Kidney (tissue), 14 donors: Measurements from ENCODE around the gene SPSB4. TPM values are rescaled to one million over a fixed set of nuclear protein-coding genes. Genes with fewer than 3 reads are reported as not detected.

Experiments
- DNase-seq, 5 donors: peaks; one replicate each; pipeline ENCODE4 v3.0.0-alpha.2; 2013 to 2020
- FAIRE-seq: peaks from 2 replicates; lab custom pipeline; 2012; peaks lifted over from hg19 to GRCh38; lab: Jason Lieb, UNC
- H3K27ac ChIP-seq, 2 donors: one replicate each; pipeline ENCODE4 v1.7.0; 2013; ENCODE audit warnings: low read depth in 2 of 2, low read length in 2 of 2, inconsistent platforms in 1 of 2
- H3K27me3 ChIP-seq: one replicate; pipeline ENCODE4 v1.7.1; 2013; ENCODE audit warnings: low read length, inconsistent platforms; ENCODE audit not compliant: control insufficient read depth, insufficient read depth
- H3K36me3 ChIP-seq, 3 donors: one replicate each; pipeline versions ENCODE4 v1.7.0 to v1.7.1; 2013; ENCODE audit warnings: low read length in 3 of 3, control low read depth in 1 of 3, inconsistent platforms in 1 of 3; ENCODE audit not compliant: insufficient read depth in 3 of 3, control insufficient read depth in 2 of 3
- H3K4me1 ChIP-seq, 3 donors: one replicate each; pipeline versions ENCODE4 v1.7.0 to v1.7.1; 2013; ENCODE audit warnings: low read length in 3 of 3, inconsistent platforms in 1 of 3, low read depth in 1 of 3; ENCODE audit not compliant: control insufficient read depth in 2 of 3, insufficient read depth in 2 of 3
- H3K4me3 ChIP-seq, 3 donors: one replicate each; pipeline versions ENCODE4 v1.7.0 to v1.8.1; 2013; ENCODE audit warnings: low read length in 3 of 3, control low read depth in 1 of 3, inconsistent platforms in 1 of 3
- H3K9ac ChIP-seq, 3 donors: one replicate each; pipeline versions ENCODE4 v1.7.0 to v1.7.1; 2013; ENCODE audit warnings: low read length in 3 of 3, control low read depth in 1 of 3, inconsistent platforms in 1 of 3
- H3K9me3 ChIP-seq, 3 donors: one replicate each; pipeline versions ENCODE4 v1.7.0 to v1.7.1; 2013; ENCODE audit warnings: low read length in 3 of 3, control low read depth in 1 of 3, inconsistent platforms in 1 of 3; ENCODE audit not compliant: control insufficient read depth in 2 of 3, insufficient read depth in 1 of 3
- CTCF ChIP-seq: IDR thresholded peaks from 3 replicates; pipeline ENCODE4 v1.5.1; 2012; ENCODE audit warnings: mild to moderate bottlenecking, moderate library complexity, borderline replicate concordance; ENCODE audit not compliant: insufficient read depth; ENCODE audit errors: extremely low read depth
- intact Hi-C: fragments of 100-400 bp; cut with DNase I; formaldehyde crosslinking; loops from one replicate; pipeline ENCODE4 v1.11.1; 2022
- polyA plus RNA-seq: library from polyadenylated mRNA; stranded (reverse); fragments of 350-450 nt; fragmentation: Illumina TruSeq; extraction: RNeasy Lipid Tissue Mini Kit (QIAGEN cat#74804); gene quantifications from one replicate; pipeline ENCODE4 v1.2.3, GENCODE V29; 2014; ENCODE audit warnings: low read depth, low replicate concordance; ENCODE audit not compliant: insufficient read depth
- total RNA-seq: library from RNA; stranded (reverse); fragmentation: NEBNext Ultra II Directional; extraction: Animal tissue kit (Norgen Biotek cat#: 25700); gene quantifications from one replicate; pipeline ENCODE4 v1.2.1, GENCODE V29; 2021
- donor health status: control.
- donor health status: control.
- donor health status: control.
- donor health status: control.
- donor health status: control.
- donor health status: DM: yes; HTN: yes; CAD: no.
- donor health status: Normal renal cell carcinoma (clear cell type).

Gene SPSB4
- total and polyA plus RNA-seq, 2 donors from 2014 or later = 0.57 to 1.9 TPM

GRCh38 chr3:141184430-141184829, 133.3 kb downstream of the SPSB4 start:
- Histone ChIP-seq H3K9ac (no peak overlapping the region), H3K27ac (no peak overlapping the region), H3K4me1 (no peaks in the 10 kb centered on the region), H3K9me3 (peaks cover 0 to 4% (median 0%) of the 10 kb centered on the region in 3 donors), H3K27me3 (no peaks in the 10 kb centered on the region), H3K36me3 (no peaks in the 10 kb centered on the region), H3K4me3 (no peak overlapping the region)
- DNase-seq = no peak
- no peak for TF ChIP-seq CTCF
- no peak for FAIRE-seq
- intact Hi-C loops = loop anchor here (10.0 kb wide), 1 partner anchor 170 kb away; no protein-coding TSS in a partner anchor

DNA sequence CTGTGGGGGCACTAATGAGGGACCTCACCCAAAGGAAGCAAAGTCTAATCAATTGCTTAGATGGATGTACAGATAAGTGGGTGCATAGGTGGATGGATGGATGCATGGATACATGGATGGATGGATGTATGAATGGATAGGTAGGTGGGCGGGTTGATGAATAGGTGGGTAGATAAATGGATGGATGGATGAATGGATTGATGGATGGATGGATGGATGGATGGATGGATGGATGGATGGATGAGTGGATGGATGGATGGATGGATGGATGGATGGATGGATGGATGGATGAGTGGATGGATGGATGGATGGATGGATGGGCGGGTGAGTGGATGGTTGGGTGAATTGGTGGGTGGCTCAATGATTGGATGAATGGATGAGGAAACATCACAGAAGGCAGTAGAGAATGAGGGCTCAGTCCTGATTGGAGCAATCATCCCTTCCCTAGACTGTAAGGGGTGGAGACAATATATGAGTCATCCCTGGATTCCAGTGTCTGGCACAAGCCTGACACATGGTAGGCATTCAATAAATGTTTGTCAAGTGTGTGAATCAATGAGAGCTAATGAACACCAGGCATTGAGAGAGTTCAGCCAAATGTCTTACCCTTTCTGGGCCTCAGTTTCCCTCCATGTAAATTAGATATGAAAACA, 140.1 kb downstream of the SPSB4 start:
- Histone ChIP-seq H3K27me3 (no peaks in the 10 kb centered on the region), H3K4me1 (no peaks in the 10 kb centered on the region), H3K27ac (no peak overlapping the region), H3K36me3 (no peaks in the 10 kb centered on the region), H3K9me3 (no peaks in the 10 kb centered on the region), H3K4me3 (no peak overlapping the region), H3K9ac (no peak overlapping the region)
- no peak for FAIRE-seq
- no peak for TF ChIP-seq CTCF
- intact Hi-C loops = no loop called here
- no peak for DNase-seq

DNA sequence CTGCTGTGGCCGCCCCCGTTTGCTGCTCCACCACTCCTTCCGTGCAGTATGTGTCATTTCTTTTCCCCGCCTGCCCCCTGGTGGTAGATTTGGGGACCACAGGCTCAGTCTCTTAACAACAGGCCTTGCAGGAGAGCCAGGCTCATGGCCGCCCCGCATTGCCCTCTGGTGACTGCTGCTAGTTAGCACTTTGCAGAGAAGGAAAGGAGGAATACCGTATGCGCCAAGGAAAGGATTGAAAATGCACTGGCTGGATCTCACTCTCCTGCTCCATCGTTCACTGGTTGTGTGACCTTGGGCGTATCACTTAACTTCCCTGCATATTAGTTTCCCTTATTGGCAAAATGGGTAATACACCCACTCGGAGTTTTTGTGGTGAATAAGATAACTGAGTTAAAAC, 141.2 kb downstream of the SPSB4 start:
- peak; percentile 95 for TF ChIP-seq CTCF
- Histone ChIP-seq H3K9ac (no peak overlapping the region), H3K36me3 (no peaks in the 10 kb centered on the region), H3K9me3 (no peaks in the 10 kb centered on the region), H3K4me1 (no peaks in the 10 kb centered on the region), H3K4me3 (no peak overlapping the region), H3K27me3 (no peaks in the 10 kb centered on the region), H3K27ac (no peak overlapping the region)
- intact Hi-C loops = no loop called here
- FAIRE-seq (peak; percentile 95), DNase-seq (peak; percentile 98 to 99 (median 98))
